Bronchial smooth muscle cell (primary cell): ENCODE results near the gene ZNF583. TPM values are rescaled to one million over a fixed set of nuclear protein-coding genes. Genes with fewer than 3 reads are reported as not detected.

Experiments used
- total RNA-seq: library from RNA; depleted of rRNA; stranded (reverse); fragments of >200 nt; gene quantifications from 2 replicates; pipeline ENCODE4 v1.2.1, GENCODE V29; 2014

Gene ZNF583
- total RNA-seq, result 4.2 and 4.4 TPM in 2 replicates

DNA sequence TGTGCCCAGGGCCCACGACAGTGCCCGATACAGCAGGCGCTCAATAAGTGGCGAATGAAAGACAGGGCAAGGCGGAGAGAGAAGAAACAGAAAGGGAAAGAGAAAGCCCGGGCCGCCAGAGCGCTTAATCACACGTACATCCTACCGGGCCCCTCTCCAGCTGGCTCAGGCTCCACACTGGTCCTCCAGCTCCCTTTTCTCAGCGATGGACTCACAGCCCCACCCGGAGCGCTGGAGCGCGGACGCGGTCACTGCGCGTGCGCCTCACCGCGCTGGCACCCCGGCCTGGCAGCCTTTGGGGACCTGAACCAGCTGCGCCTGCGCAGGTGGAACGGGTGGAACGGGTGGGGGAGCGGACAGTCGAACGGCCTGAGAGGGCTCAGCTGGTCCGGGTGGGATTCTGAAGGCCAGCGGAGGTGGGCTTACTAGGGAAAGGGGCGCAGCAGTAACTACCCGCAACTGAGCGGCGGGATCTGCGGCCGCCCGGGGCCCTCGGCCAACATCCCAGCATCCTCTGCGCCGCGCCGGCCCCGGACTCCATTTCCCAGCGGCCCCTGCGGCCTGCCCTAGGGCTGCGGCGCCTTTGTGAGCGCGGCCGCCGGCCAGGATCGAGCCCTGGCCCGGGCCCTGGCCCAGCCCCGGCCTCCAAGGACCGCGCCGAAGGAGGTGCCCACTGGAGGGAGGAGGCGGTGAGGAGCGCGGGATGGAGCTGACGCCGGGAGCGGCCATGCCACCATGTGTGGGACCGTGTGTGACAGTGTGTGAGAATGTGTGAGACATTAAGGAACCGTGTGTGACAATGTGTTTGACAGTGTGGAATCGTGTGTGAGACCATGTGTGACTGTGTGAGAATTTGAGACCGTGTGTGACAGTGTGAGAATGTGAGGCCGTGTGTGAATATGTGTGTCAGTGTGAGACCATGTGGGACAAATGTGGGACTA is at the start of gene ZNF583:
Gene ZNF583 (plus strand): TSS at position 569 of the 941 bp plus-strand sequence. CDS start 2,783 bp downstream, outside the sequence.

DNA sequence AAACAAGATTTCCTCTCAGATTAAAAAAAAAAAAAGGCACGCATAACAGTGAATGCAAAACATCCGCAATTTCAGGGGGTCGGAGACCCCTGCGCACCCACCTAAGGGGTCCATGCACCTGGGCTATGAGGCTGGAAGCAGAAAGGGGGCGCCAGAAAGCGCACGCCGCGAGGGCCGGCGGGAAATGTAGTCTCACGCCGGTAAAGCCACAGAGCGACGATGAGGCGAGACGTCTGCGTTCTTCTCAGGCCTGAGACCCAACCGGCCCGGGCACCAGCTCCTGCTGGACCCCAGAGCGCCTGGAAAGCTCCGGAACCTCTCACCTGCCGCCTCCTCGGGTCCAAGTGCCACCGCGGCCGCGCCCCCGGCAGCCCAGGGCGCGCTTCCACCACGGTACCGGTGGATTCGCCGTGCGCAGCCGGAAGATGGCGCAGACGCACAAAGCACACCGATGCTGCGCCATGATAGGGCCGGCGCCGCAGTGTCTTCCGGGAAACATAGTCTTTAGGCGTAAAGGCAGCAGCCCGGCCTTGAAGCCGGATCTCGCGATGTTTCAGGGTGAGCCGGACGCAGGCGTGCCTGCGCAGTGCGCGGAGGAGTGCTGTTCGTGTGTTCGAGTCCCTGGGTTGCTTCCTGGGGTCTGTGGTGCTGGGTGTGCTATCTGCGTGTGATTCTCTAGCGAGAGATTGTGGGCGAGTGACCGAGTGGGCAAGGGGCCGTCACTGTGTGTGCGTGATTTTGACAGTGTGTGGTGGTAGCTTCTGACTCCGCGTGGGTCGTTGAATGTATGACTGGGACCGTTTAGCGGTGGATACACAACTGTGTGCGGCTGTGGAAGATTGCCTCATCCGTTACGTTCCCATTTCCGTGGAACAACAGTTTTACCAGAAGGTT is 10.8 kb upstream of the ZNF583 start, which contains the start of gene ZNF582:
Gene ZNF582 (minus strand): TSS at position 416 of the 894 bp plus-strand sequence. CDS start 1,782 bp downstream, outside the sequence.

Other genes starting within 250 kb of the ZNF583 start
- not detected in 2 replicates for gene GALP, start 228.3 kb upstream of the ZNF583 start, total RNA-seq
- gene ZSCAN5B, start 206.5 kb upstream of the ZNF583 start, total RNA-seq, result not detected in 2 replicates
- not detected in 2 replicates for gene ZSCAN5C, start 202.1 kb upstream of the ZNF583 start, total RNA-seq
- gene EDDM13, start 131.6 kb upstream of the ZNF583 start, total RNA-seq, result not detected in 2 replicates
- gene ZSCAN5A, start 89.5 kb upstream of the ZNF583 start, total RNA-seq, result 6.8 and 10.6 TPM in 2 replicates
- gene ZNF582, start 10.8 kb upstream of the ZNF583 start, total RNA-seq, result 2.7 and 3.1 TPM in 2 replicates
- gene ZNF667, start 73.0 kb downstream of the ZNF583 start, total RNA-seq, result 5.4 and 6.8 TPM in 2 replicates
- 4.9 and 5.8 TPM in 2 replicates for gene ZNF471, start 103.5 kb downstream of the ZNF583 start, total RNA-seq
- gene ZFP28, start 134.6 kb downstream of the ZNF583 start, total RNA-seq, result 5.3 and 6.0 TPM in 2 replicates
- gene ZNF470, start 163.1 kb downstream of the ZNF583 start, total RNA-seq, result 5.8 and 6.1 TPM in 2 replicates
- gene ZNF71, start 191.0 kb downstream of the ZNF583 start, total RNA-seq, result 5.7 and 9.2 TPM in 2 replicates
- gene SMIM17, start 238.8 kb downstream of the ZNF583 start, total RNA-seq, result 0.32 TPM in 1 of 2 replicates, not detected in the other